ACHN (cell line): ENCODE measurements around the gene BRCC3.
A peak's percentile ranks its signal among the peaks of the same experiment; 100 is the strongest.
"Not testable (repeated sequence)": the region's sequence is repeated elsewhere in the genome, so short reads cannot be mapped to it uniquely, and the experiment has no call there.

ENCODE experiments used
- DNase-seq: peaks from one replicate; pipeline ENCODE4 v3.0.0-alpha.2; 2015
- in situ Hi-C: cut with HindIII; loops from 2 replicates; pipeline ENCODE4 v1.10.0; 2017; ENCODE audit warnings: low sequenced_read_pairs, low pct_ligation_motif_present, low pct_unique_long_range_greater_than_20kb

Gene BRCC3

GRCh38 chrX:155127465-155127864, 56.2 kb downstream of the BRCC3 start:
- no peak for DNase-seq
- in situ Hi-C loops = no loop called here

GRCh38 chrX:155127940-155128339, 56.6 kb downstream of the BRCC3 start:
- in situ Hi-C loops = no loop called here

GRCh38 chrX:155132110-155132509, 60.8 kb downstream of the BRCC3 start:
- in situ Hi-C loops = no loop called here
- no peak for DNase-seq

More at GRCh38 chrX:155127940-155128339, 56.6 kb downstream of the BRCC3 start:
- no peak for DNase-seq

- in situ Hi-C loops = no loop called here
- no peak for DNase-seq
These were observed 62.9 kb downstream of the BRCC3 start for GRCh38 chrX:155134255-155134654.

- in situ Hi-C loops = no loop called here
- no peak for DNase-seq
These were observed 72.7 kb downstream of the BRCC3 start for GRCh38 chrX:155143959-155144548.

- in situ Hi-C loops = no loop called here
- DNase-seq = no peak
These were observed 73.6 kb downstream of the BRCC3 start for GRCh38 chrX:155144926-155145325.

- in situ Hi-C loops, DNase-seq: not testable (repeated sequence)
These were observed 76.3 kb downstream of the BRCC3 start for GRCh38 chrX:155147612-155148011.

- in situ Hi-C loops, DNase-seq: not testable (repeated sequence)
These were observed 76.9 kb downstream of the BRCC3 start for GRCh38 chrX:155148166-155148565.

GRCh38 chrX:155148724-155149537, 77.6 kb downstream of the BRCC3 start:
- DNase-seq = peak; percentile 8
- in situ Hi-C loops = no loop called here

GRCh38 chrX:155169881-155170280, 98.6 kb downstream of the BRCC3 start:
- DNase-seq = no peak
- in situ Hi-C loops = no loop called here
